Right atrium auricular region (tissue), 2 donors: ENCODE data around the gene EPHA3. TPM values are rescaled to one million over a fixed set of nuclear protein-coding genes. Genes with fewer than 3 reads are reported as not detected.

Experiments
- DNase-seq: peaks from one replicate; pipeline ENCODE4 v3.0.0-alpha.2; 2019; ENCODE audit warnings: low spot score
- H3K27ac ChIP-seq, 2 donors: fragments of 200-600 bp; sonication (generic); 1 replicate in 1 of 2; 2 replicates in 1 of 2; pipeline ENCODE4 v1.5.1; 2016 to 2019
- H3K27me3 ChIP-seq, 2 donors: fragments of 200-600 bp; sonication (generic); one replicate each; pipeline versions ENCODE4 v1.5.1 to v1.6.0; 2017 to 2019
- H3K36me3 ChIP-seq: fragments of 200-600 bp; sonication (generic); one replicate; pipeline ENCODE4 v1.5.1; 2016
- H3K4me1 ChIP-seq, 2 donors: fragments of 200-600 bp; sonication (generic); one replicate each; pipeline versions ENCODE4 v1.5.1 to v1.6.0; 2017 to 2019
- H3K4me3 ChIP-seq, 2 donors: fragments of 200-600 bp; sonication (generic); 1 replicate in 1 of 2; 2 replicates in 1 of 2; pipeline ENCODE4 v1.5.1; 2017 to 2019; ENCODE audit warnings: mild to moderate bottlenecking in 1 of 2, moderate library complexity in 1 of 2
- H3K9me3 ChIP-seq, 2 donors: fragments of 200-600 bp; sonication (generic); one replicate each; pipeline ENCODE4 v1.5.1; 2019
- total RNA-seq, 2 donors: library from RNA; depleted of rRNA; stranded (reverse); fragments of >200 nt; gene quantifications; one replicate each; pipeline ENCODE4 v1.1.0, GENCODE V29; 2016
- TF ChIP-seq, protein P1 (sequence below), 2 donors: fragments of 200-600 bp; sonication (generic); IDR thresholded peaks; one replicate each; pipeline ENCODE4 v1.5.1; 2019; ENCODE audit warnings: antibody characterized with exemption in 2 of 2

Gene EPHA3
- total RNA-seq, 2 donors from 2014 or later = 5.3 to 5.4 TPM

DNA sequence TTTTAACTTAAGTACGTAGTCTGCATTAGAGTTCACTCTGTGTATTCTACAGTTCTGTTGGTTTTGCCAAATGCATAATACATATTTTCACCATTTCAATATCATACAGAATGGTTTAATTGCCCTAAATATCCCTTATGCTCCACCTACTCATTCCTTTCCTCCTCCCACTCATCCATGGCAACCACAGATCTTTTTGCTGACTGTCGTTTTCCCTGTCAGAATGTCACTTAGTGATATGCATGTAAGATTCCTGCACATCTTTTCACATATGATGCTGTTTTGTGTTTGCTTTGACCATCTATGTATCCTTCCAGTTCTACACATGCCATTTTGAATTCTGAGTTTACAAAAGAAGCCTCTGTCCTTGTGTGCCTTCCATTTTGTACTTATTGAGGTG, 36.7 kb downstream of the EPHA3 start:
- DNase-seq = no peak
- no peaks in the 10 kb centered on the region for H3K36me3 ChIP-seq
- TF ChIP-seq, protein P1, sequence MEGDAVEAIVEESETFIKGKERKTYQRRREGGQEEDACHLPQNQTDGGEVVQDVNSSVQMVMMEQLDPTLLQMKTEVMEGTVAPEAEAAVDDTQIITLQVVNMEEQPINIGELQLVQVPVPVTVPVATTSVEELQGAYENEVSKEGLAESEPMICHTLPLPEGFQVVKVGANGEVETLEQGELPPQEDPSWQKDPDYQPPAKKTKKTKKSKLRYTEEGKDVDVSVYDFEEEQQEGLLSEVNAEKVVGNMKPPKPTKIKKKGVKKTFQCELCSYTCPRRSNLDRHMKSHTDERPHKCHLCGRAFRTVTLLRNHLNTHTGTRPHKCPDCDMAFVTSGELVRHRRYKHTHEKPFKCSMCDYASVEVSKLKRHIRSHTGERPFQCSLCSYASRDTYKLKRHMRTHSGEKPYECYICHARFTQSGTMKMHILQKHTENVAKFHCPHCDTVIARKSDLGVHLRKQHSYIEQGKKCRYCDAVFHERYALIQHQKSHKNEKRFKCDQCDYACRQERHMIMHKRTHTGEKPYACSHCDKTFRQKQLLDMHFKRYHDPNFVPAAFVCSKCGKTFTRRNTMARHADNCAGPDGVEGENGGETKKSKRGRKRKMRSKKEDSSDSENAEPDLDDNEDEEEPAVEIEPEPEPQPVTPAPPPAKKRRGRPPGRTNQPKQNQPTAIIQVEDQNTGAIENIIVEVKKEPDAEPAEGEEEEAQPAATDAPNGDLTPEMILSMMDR (IDR thresholded peaks at IDR 0.05) = no peak
- H3K9me3 ChIP-seq = no peaks in the 10 kb centered on the region
- no peaks in the 10 kb centered on the region for H3K27me3 ChIP-seq
- H3K27ac ChIP-seq = no peak overlapping the region
- no peaks in the 10 kb centered on the region for H3K4me1 ChIP-seq
- H3K4me3 ChIP-seq = no peak overlapping the region

DNA sequence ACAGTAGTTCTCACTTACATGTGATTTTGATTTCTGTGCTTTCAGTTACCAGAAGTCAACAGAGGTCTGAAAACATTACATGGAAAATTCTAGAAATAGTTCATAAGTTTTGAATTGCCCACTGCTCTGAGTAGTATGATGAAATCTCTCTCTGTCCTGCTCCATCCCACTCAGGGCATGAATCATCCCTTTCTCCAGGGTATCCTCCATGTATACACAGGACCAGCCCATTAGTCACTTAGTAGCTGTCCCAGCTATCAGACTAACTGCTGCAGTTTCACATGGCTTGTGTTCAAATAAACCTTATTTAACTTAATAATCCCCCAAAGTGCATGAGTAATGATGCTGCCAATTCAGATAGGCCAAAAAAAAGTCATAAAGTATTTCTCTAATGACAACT, 38.6 kb downstream of the EPHA3 start:
- no peaks in the 10 kb centered on the region for H3K27me3 ChIP-seq
- no peaks in the 10 kb centered on the region for H3K36me3 ChIP-seq
- H3K9me3 ChIP-seq = no peaks in the 10 kb centered on the region
- no peaks in the 10 kb centered on the region for H3K4me1 ChIP-seq
- no peak overlapping the region for H3K4me3 ChIP-seq
- DNase-seq = no peak
- TF ChIP-seq, protein P1 (IDR thresholded peaks at IDR 0.05) = no peak
- no peak overlapping the region for H3K27ac ChIP-seq

DNA sequence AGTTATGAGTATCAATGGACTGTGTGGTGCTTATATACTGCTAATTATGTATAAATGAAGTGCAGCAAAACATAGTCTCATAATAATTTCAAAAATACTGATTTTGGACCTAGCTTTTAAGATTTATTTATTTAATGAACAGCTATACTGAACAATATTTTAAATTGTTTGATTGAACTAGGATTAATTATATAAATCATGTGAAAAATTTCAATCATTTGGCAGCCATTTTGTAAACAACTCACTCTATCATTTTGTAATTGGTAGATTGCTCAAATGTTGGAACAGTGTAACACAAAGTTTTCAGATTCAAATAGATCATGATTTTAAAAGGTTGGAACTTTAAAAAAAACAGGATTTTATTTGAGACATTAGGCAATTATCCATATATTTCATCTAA, 47.0 kb downstream of the EPHA3 start:
- TF ChIP-seq, protein P1 (IDR thresholded peaks at IDR 0.05) = no peak
- H3K4me1 ChIP-seq = no peaks in the 10 kb centered on the region
- H3K27me3 ChIP-seq = no peaks in the 10 kb centered on the region
- DNase-seq = no peak
- no peaks in the 10 kb centered on the region for H3K36me3 ChIP-seq
- H3K27ac ChIP-seq = no peak overlapping the region
- H3K4me3 ChIP-seq = no peak overlapping the region
- no peaks in the 10 kb centered on the region for H3K9me3 ChIP-seq

DNA sequence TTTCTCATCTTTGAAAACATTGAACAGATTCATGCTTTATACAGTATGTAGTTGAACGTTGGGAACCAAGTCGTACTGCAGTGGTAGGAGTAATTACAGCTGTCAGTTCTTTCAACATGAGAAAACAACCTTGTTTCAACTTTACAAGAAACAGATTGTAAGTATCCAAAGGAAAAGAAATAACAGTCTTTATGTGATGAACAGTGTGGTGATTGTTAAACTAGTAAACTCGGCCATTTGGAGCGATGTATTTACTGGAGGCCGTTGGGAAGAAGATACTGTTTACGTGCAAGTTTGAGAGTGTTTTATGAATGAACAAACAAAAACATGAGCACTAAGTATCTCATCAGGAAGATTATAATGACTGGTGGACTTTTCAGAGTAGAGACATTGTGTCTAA, 48.4 kb downstream of the EPHA3 start:
- H3K4me1 ChIP-seq = no peaks in the 10 kb centered on the region
- peak overlapping the region; percentile 18 to 45 for H3K27ac ChIP-seq
- H3K27me3 ChIP-seq = no peaks in the 10 kb centered on the region
- no peak for DNase-seq
- H3K4me3 ChIP-seq = no peak overlapping the region
- no peaks in the 10 kb centered on the region for H3K9me3 ChIP-seq
- TF ChIP-seq, protein P1 (IDR thresholded peaks at IDR 0.05) = no peak
- H3K36me3 ChIP-seq = no peaks in the 10 kb centered on the region

DNA sequence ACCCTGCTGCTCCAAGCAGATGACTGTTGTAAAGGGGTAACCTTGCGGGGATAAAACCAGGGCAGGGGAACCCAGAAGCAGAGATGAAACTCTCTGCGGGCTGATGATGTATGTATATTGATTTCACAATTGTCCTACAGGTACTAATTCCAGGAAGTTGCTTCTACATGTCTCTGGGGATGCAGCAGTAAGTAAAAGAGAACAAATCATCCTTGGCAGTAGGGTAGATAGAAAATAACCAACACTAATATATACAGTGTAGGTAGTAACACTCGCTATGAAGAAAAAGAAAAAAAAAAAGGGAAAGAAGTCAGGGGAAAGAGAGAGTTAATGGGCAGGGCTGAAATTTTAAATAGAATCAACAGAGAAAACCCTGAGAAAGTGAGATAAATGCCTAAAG, 50.2 kb downstream of the EPHA3 start:
- H3K36me3 ChIP-seq = no peaks in the 10 kb centered on the region
- no peaks in the 10 kb centered on the region for H3K4me1 ChIP-seq
- DNase-seq = no peak
- no peak overlapping the region for H3K27ac ChIP-seq
- no peak overlapping the region for H3K4me3 ChIP-seq
- no peaks in the 10 kb centered on the region for H3K27me3 ChIP-seq
- no peaks in the 10 kb centered on the region for H3K9me3 ChIP-seq
- TF ChIP-seq, protein P1 (IDR thresholded peaks at IDR 0.05) = no peak

DNA sequence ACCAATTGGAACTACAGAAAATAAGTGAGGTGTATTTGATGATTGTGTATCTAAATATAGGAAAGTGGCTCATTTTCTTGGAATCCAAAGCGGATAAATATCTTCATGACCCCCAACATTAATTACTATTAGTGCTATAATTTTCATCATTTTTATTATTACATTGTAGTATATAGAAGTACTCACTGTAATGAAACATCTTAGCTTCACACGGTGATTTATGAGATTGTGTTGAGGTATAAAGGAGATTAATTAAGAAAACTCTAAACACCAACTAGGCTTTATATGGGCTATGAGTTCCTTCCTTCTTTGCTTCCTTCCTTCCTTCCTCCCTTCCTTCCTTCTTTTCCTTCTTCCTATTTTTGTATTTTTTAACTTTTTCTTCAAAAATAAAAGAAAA, 52.2 kb downstream of the EPHA3 start:
- DNase-seq = no peak
- H3K4me1 ChIP-seq = no peaks in the 10 kb centered on the region
- no peaks in the 10 kb centered on the region for H3K27me3 ChIP-seq
- H3K4me3 ChIP-seq = no peak overlapping the region
- TF ChIP-seq, protein P1 (IDR thresholded peaks at IDR 0.05) = no peak
- H3K27ac ChIP-seq = no peak overlapping the region
- no peaks in the 10 kb centered on the region for H3K9me3 ChIP-seq
- H3K36me3 ChIP-seq = no peaks in the 10 kb centered on the region
